Measurements from ENCODE around the gene SLC9B1.

SLC9B1 gene

GRCh38 chr4:103044183-103044582, 24.7 kb upstream of the SLC9B1 start:
- Histone ChIP-seq H3K4me1 (ENCODE audit: control insufficient read depth in 5 of 5, insufficient read depth in 5 of 5, low read length in 5 of 5) (no peaks in the 10 kb centered on the region), H3K9me3 (ENCODE audit: control insufficient read depth in 5 of 5, low read length in 5 of 5) (no peaks in the 10 kb centered on the region), H3K9ac (ENCODE audit: low read length in 5 of 5) (no peak overlapping the region), H3K4me3 (ENCODE audit: low read depth in 1 of 5, low read length in 5 of 5) (no peak overlapping the region), H3K27me3 (ENCODE audit: control insufficient read depth in 5 of 5, insufficient read depth in 4 of 5, low read length in 5 of 5) (no peaks in the 10 kb centered on the region), H3K36me3 (ENCODE audit: control insufficient read depth in 5 of 5, insufficient read depth in 5 of 5, low read length in 5 of 5) (peaks cover 5 to 15% (median 14%) of the 10 kb centered on the region in 5 donors), H3K27ac (ENCODE audit: low read depth, low read length) (no peak overlapping the region)

DNA sequence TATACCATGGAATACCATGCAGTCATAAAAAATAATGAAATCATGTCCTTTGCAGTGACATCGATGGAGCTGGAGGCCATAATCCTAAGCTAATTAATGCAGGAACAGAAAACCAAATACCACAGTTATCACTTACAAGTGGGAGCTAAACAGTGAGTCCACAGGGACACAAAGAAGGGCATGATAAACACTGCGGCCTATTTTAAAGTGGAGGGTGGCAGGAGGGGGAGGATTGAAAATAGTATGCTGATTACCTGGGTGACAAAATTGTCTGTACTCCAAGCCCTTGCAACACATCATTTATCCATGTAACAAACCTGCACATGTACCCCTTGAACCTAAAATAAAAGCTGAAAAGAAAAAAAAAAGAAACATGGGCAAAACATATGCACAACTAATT, 16.7 kb upstream of the SLC9B1 start:
- no peak overlapping the region for H3K27ac ChIP-seq (ENCODE audit: low read depth, low read length)
- H3K9me3 ChIP-seq (ENCODE audit: control insufficient read depth in 5 of 5, low read length in 5 of 5), result no peaks in the 10 kb centered on the region
- H3K36me3 ChIP-seq (ENCODE audit: control insufficient read depth in 5 of 5, insufficient read depth in 5 of 5, low read length in 5 of 5), result peaks cover 0 to 4% (median 0%) of the 10 kb centered on the region in 5 donors
- H3K9ac ChIP-seq (ENCODE audit: low read length in 5 of 5), result no peak overlapping the region
- H3K4me3 ChIP-seq (ENCODE audit: low read depth in 1 of 5, low read length in 5 of 5), result no peak overlapping the region
- no peaks in the 10 kb centered on the region for H3K4me1 ChIP-seq (ENCODE audit: control insufficient read depth in 5 of 5, insufficient read depth in 5 of 5, low read length in 5 of 5)
- H3K27me3 ChIP-seq (ENCODE audit: control insufficient read depth in 5 of 5, insufficient read depth in 4 of 5, low read length in 5 of 5), result no peaks in the 10 kb centered on the region

DNA sequence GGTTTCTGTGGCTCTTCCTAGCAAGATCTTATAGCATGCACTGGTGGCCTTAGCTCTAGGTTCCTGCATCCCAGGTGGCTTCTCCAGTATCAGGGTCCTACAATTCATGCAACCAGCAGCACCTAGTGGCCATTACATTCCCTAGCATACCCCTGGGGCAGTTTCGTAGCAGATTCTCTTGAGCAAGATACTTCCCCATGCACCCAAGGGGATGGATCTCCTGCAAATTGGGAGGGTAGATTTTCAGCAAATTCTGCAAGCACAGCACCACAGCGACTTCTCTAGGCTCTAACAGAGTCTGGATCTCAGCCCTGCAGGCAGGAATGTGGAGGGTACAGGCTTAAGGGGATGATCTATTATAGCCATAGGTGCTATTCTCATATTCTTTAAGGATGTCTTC, 13.1 kb upstream of the SLC9B1 start:
- Histone ChIP-seq H3K9me3 (ENCODE audit: control insufficient read depth in 5 of 5, low read length in 5 of 5) (no peaks in the 10 kb centered on the region), H3K36me3 (ENCODE audit: control insufficient read depth in 5 of 5, insufficient read depth in 5 of 5, low read length in 5 of 5) (peaks cover 0 to 4% (median 2%) of the 10 kb centered on the region in 5 donors), H3K27ac (ENCODE audit: low read depth, low read length) (no peak overlapping the region), H3K4me3 (ENCODE audit: low read depth in 1 of 5, low read length in 5 of 5) (no peak overlapping the region), H3K9ac (ENCODE audit: low read length in 5 of 5) (no peak overlapping the region), H3K4me1 (ENCODE audit: control insufficient read depth in 5 of 5, insufficient read depth in 5 of 5, low read length in 5 of 5) (no peaks in the 10 kb centered on the region), H3K27me3 (ENCODE audit: control insufficient read depth in 5 of 5, insufficient read depth in 4 of 5, low read length in 5 of 5) (no peaks in the 10 kb centered on the region)

GRCh38 chr4:103030791-103031190, 11.3 kb upstream of the SLC9B1 start:
- H3K4me3 ChIP-seq (ENCODE audit: low read depth in 1 of 5, low read length in 5 of 5), result no peak overlapping the region
- no peak overlapping the region for H3K27ac ChIP-seq (ENCODE audit: low read depth, low read length)

GRCh38 chr4:103029300-103029699, 9.8 kb upstream of the SLC9B1 start:
- Histone ChIP-seq H3K9me3 (ENCODE audit: control insufficient read depth in 5 of 5, low read length in 5 of 5) (no peaks in the 10 kb centered on the region), H3K27me3 (ENCODE audit: control insufficient read depth in 5 of 5, insufficient read depth in 4 of 5, low read length in 5 of 5) (no peaks in the 10 kb centered on the region), H3K27ac (ENCODE audit: low read depth, low read length) (no peak overlapping the region), H3K9ac (ENCODE audit: low read length in 5 of 5) (no peak overlapping the region), H3K4me3 (ENCODE audit: low read depth in 1 of 5, low read length in 5 of 5) (no peak overlapping the region), H3K4me1 (ENCODE audit: control insufficient read depth in 5 of 5, insufficient read depth in 5 of 5, low read length in 5 of 5) (no peaks in the 10 kb centered on the region), H3K36me3 (ENCODE audit: control insufficient read depth in 5 of 5, insufficient read depth in 5 of 5, low read length in 5 of 5) (peaks cover 0 to 12% (median 0%) of the 10 kb centered on the region in 5 donors)

More at GRCh38 chr4:103030791-103031190, 11.3 kb upstream of the SLC9B1 start:
- Histone ChIP-seq H3K27me3 (ENCODE audit: control insufficient read depth in 5 of 5, insufficient read depth in 4 of 5, low read length in 5 of 5) (no peaks in the 10 kb centered on the region), H3K9ac (ENCODE audit: low read length in 5 of 5) (no peak overlapping the region), H3K36me3 (ENCODE audit: control insufficient read depth in 5 of 5, insufficient read depth in 5 of 5, low read length in 5 of 5) (peaks cover 0 to 8% (median 0%) of the 10 kb centered on the region in 5 donors), H3K9me3 (ENCODE audit: control insufficient read depth in 5 of 5, low read length in 5 of 5) (no peaks in the 10 kb centered on the region), H3K4me1 (ENCODE audit: control insufficient read depth in 5 of 5, insufficient read depth in 5 of 5, low read length in 5 of 5) (no peaks in the 10 kb centered on the region)

DNA sequence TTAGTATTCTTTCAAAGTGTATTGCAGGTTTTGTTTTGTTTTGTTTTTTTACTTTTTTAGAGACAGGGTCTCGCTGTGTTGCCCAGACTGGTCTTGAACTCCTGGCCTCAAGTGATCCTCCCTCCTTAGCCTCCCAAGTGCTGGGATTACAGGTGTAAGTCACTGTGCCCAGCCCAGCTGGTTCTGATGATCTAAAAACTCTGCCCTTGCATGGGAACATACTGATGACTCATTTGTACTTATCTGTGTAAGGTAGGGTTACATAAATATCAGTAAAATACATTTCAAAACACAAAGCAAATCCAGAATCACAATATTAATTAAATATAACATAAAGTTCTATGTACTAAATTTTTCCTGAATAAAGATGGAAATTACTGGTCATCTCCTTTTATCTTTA, 7.4 kb upstream of the SLC9B1 start:
- Histone ChIP-seq H3K9me3 (ENCODE audit: control insufficient read depth in 5 of 5, low read length in 5 of 5) (no peaks in the 10 kb centered on the region), H3K4me3 (ENCODE audit: low read depth in 1 of 5, low read length in 5 of 5) (no peak overlapping the region), H3K9ac (ENCODE audit: low read length in 5 of 5) (no peak overlapping the region)

GRCh38 chr4:103024996-103025395, 5.5 kb upstream of the SLC9B1 start:
- no peak overlapping the region for H3K27ac ChIP-seq (ENCODE audit: low read depth, low read length)
- peaks cover 0 to 5% (median 2%) of the 10 kb centered on the region in 5 donors for H3K4me1 ChIP-seq (ENCODE audit: control insufficient read depth in 5 of 5, insufficient read depth in 5 of 5, low read length in 5 of 5)
- peaks cover 0 to 12% (median 0%) of the 10 kb centered on the region in 5 donors for H3K36me3 ChIP-seq (ENCODE audit: control insufficient read depth in 5 of 5, insufficient read depth in 5 of 5, low read length in 5 of 5)
- H3K9ac ChIP-seq (ENCODE audit: low read length in 5 of 5), result no peak overlapping the region
- no peak overlapping the region for H3K4me3 ChIP-seq (ENCODE audit: low read depth in 1 of 5, low read length in 5 of 5)
- no peaks in the 10 kb centered on the region for H3K27me3 ChIP-seq (ENCODE audit: control insufficient read depth in 5 of 5, insufficient read depth in 4 of 5, low read length in 5 of 5)
- no peaks in the 10 kb centered on the region for H3K9me3 ChIP-seq (ENCODE audit: control insufficient read depth in 5 of 5, low read length in 5 of 5)

More for the DNA sequence above, 7.4 kb upstream of the SLC9B1 start:
- peaks cover 0 to 12% (median 0%) of the 10 kb centered on the region in 5 donors for H3K36me3 ChIP-seq (ENCODE audit: control insufficient read depth in 5 of 5, insufficient read depth in 5 of 5, low read length in 5 of 5)
- no peak overlapping the region for H3K27ac ChIP-seq (ENCODE audit: low read depth, low read length)
- no peaks in the 10 kb centered on the region for H3K27me3 ChIP-seq (ENCODE audit: control insufficient read depth in 5 of 5, insufficient read depth in 4 of 5, low read length in 5 of 5)
- no peaks in the 10 kb centered on the region for H3K4me1 ChIP-seq (ENCODE audit: control insufficient read depth in 5 of 5, insufficient read depth in 5 of 5, low read length in 5 of 5)

GRCh38 chr4:103021120-103021519, 1.6 kb upstream of the SLC9B1 start:
- H3K4me3 ChIP-seq (ENCODE audit: low read depth in 1 of 5, low read length in 5 of 5), result no peak overlapping the region
- H3K27ac ChIP-seq (ENCODE audit: low read depth, low read length), result no peak overlapping the region
- no peak overlapping the region for H3K9ac ChIP-seq (ENCODE audit: low read length in 5 of 5)
- H3K27me3 ChIP-seq (ENCODE audit: control insufficient read depth in 5 of 5, insufficient read depth in 4 of 5, low read length in 5 of 5), result no peaks in the 10 kb centered on the region
- peaks cover 0 to 17% (median 9%) of the 10 kb centered on the region in 5 donors for H3K4me1 ChIP-seq (ENCODE audit: control insufficient read depth in 5 of 5, insufficient read depth in 5 of 5, low read length in 5 of 5)
- no peaks in the 10 kb centered on the region for H3K9me3 ChIP-seq (ENCODE audit: control insufficient read depth in 5 of 5, low read length in 5 of 5)
- H3K36me3 ChIP-seq (ENCODE audit: control insufficient read depth in 5 of 5, insufficient read depth in 5 of 5, low read length in 5 of 5), result peaks cover 0 to 7% (median 0%) of the 10 kb centered on the region in 5 donors

DNA sequence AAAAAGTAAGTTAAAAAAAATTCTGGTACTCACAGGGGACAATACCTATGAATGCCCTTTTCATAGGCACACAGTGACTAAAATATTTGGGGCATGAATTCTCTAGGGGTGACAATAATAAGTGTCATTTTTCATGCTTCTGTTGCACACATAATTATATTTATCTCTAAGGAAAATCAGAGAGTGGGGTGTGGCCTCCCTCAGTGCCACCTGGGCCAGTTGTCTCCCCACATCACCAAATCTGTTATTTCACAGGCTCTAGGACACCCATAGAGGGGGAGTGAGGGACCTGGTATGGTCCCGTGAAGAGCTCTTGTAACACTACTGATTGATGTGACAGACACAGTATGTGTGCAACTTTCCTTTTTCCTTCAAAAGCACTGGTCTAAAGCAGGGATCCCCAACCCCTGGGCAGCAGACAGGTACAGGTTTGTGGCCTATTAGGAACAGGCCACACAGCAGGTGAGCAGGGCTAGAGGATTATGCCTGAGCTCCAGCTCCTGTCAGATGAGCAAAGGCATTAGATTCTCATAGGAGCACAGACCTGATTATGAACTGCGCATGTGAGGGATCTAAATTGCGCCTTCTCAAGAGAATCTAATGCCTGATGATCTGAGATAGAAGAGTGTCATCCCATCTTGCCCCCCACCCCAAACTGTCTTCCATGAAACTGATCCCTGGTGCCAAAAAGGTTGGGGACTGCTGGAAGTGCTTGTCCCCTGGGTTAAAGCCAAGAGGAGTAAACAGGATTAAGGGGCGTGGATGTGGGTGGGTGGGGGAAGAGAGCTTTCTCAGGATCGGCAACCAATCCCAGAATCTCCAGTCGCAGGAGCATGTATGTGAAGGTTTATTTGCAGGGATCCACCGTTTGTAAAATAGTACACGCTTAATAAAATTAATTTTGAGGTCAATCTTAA, 856 bp downstream of the SLC9B1 start:
- no peaks in the 10 kb centered on the region for H3K36me3 ChIP-seq (ENCODE audit: control insufficient read depth in 5 of 5, insufficient read depth in 5 of 5, low read length in 5 of 5)
- no peaks in the 10 kb centered on the region for H3K27me3 ChIP-seq (ENCODE audit: control insufficient read depth in 5 of 5, insufficient read depth in 4 of 5, low read length in 5 of 5)
- peak overlapping the region; percentile 68 to 94 (median 80) for H3K9ac ChIP-seq (ENCODE audit: low read length in 5 of 5)
- peak overlapping the region; percentile 88 for H3K27ac ChIP-seq (ENCODE audit: low read depth, low read length)
- peaks cover 0 to 17% (median 9%) of the 10 kb centered on the region in 5 donors for H3K4me1 ChIP-seq (ENCODE audit: control insufficient read depth in 5 of 5, insufficient read depth in 5 of 5, low read length in 5 of 5)
- peak overlapping the region; percentile 72 to 84 (median 74) for H3K4me3 ChIP-seq (ENCODE audit: low read depth in 1 of 5, low read length in 5 of 5)
- H3K9me3 ChIP-seq (ENCODE audit: control insufficient read depth in 5 of 5, low read length in 5 of 5), result no peaks in the 10 kb centered on the region

- Histone ChIP-seq H3K9me3 (ENCODE audit: control insufficient read depth in 5 of 5, low read length in 5 of 5) (no peaks in the 10 kb centered on the region), H3K27me3 (ENCODE audit: control insufficient read depth in 5 of 5, insufficient read depth in 4 of 5, low read length in 5 of 5) (no peaks in the 10 kb centered on the region), H3K27ac (ENCODE audit: low read depth, low read length) (peak overlapping the region; percentile 6), H3K4me1 (ENCODE audit: control insufficient read depth in 5 of 5, insufficient read depth in 5 of 5, low read length in 5 of 5) (peaks cover 0 to 15% (median 13%) of the 10 kb centered on the region in 5 donors), H3K36me3 (ENCODE audit: control insufficient read depth in 5 of 5, insufficient read depth in 5 of 5, low read length in 5 of 5) (no peaks in the 10 kb centered on the region), H3K9ac (ENCODE audit: low read length in 5 of 5) (no peak overlapping the region), H3K4me3 (ENCODE audit: low read depth in 1 of 5, low read length in 5 of 5) (no peak overlapping the region)
Measured at GRCh38 chr4:103012551-103012950, 7.0 kb downstream of the SLC9B1 start.
